GM04504 (cell line): ENCODE data around the gene ATP9B.
"Not testable (repeated sequence)": the region's sequence is repeated elsewhere in the genome, so short reads cannot be mapped to it uniquely, and the experiment has no call there.

ENCODE experiments used
- DNase-seq: peaks from one replicate; pipeline ENCODE4 v3.0.0-alpha.2; 2012; ENCODE audit warnings: low read depth

The ATP9B gene

GRCh38 chr18:79242246-79242645 lies 173.1 kb downstream of the ATP9B start:
- no peak for DNase-seq

DNA sequence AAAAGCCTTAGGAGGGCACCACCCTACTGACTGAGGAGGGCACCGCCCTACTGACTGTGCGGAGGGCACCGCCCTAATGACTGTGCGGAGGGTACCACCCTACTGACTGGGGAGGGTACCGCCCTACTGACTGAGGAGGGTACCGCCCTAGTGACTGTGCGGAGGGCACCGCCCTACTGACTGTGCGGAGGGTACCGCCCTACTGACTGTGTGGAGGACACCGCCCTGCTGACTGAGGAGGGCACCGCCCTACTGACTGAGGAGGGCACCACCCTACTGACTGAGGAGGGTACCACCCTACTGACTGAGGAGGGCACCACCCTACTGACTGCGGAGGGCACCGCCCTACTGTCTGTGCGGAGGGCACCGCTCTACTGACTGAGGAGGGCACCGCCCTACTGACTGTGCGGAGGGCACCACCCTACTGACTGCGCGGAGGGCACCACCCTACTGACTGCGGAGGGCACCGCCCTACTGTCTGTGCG lies 176.4 kb downstream of the ATP9B start:
- DNase-seq, result no peak

DNA sequence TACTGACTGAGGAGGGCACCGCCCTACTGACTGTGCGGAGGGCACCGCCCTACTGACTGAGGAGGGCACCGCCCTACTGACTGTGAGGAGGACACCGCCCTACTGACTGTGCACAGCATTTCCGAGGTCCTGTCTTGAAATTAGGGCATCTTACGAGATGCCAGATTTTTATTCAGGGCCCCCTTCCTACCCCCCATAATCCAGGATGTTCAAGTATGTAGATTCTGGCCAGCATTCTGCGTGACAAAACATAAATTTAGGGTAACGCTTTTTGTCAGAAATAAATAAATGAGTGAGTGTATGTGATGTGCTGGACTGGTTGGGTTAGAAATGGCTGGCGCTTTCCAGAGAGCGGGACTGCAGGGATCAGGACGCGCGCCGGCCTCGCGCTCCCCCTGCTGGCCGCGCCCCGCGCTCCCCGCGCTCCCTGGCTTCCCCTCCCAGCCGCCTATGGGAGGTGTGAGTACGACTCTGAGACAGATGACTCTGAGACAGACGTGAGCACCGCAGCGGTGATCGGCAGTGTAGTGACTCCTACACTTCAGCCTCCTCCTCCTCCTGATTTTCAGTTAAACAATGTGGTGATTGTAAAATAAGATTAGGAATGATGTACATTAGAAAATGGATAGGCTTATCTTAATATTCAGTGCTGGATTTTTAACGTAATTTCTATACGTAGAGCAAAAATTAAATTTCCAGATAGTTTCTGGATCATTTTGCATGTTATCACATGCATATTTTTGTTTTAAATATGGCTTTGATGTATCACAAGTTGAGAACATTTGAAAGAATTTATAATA lies 177.3 kb downstream of the ATP9B start:
- DNase-seq, result peak; percentile 28

DNA sequence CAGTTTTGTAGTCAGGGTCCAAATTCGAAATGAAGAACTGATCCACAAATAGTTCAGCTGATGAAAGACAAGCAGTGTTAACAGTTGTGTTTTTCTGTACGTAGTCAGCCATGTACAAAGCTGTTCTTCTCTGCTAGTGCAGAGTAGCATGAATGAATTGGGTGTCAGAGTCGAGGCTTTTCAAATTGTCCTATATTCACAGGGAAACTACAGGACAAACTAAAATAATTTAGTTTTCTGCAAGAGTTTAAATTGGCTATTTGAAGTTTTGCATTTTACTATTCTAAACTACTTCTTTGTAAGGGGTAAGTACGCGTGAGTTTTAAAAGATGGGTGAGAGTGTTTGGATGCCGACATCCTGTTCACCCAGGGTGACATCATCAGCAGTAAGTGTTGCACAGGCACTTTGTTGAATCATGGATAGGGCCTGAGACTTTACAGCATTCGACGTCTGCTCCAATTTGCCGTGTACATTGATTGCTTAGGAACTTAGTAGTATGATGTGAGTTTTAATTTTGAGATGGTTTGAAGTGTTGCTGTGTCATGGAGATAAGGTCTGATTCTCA lies 179.4 kb downstream of the ATP9B start:
- DNase-seq, result no peak

- DNase-seq, result no peak
Measured at GRCh38 chr18:79250301-79250981, 181.2 kb downstream of the ATP9B start.

DNA sequence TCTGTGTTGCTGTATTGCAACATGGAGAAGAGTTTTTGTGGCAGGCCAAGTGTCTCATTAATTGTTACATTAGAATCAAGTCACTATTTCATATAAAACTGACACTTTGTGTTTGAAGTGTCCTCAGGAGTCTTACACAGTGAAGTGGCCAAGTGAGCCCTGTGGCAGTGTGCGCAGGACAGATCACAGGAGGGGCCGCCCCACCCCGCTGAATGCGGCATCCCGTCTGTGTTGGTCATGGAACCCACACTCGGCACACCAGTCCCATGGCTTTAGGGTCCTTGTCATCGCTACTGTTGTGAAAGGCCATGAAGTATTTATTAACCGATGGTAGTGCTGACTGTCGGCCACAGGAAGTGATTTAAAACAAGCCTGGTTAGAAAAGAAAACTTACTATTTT lies 181.8 kb downstream of the ATP9B start:
- no peak for DNase-seq

DNA sequence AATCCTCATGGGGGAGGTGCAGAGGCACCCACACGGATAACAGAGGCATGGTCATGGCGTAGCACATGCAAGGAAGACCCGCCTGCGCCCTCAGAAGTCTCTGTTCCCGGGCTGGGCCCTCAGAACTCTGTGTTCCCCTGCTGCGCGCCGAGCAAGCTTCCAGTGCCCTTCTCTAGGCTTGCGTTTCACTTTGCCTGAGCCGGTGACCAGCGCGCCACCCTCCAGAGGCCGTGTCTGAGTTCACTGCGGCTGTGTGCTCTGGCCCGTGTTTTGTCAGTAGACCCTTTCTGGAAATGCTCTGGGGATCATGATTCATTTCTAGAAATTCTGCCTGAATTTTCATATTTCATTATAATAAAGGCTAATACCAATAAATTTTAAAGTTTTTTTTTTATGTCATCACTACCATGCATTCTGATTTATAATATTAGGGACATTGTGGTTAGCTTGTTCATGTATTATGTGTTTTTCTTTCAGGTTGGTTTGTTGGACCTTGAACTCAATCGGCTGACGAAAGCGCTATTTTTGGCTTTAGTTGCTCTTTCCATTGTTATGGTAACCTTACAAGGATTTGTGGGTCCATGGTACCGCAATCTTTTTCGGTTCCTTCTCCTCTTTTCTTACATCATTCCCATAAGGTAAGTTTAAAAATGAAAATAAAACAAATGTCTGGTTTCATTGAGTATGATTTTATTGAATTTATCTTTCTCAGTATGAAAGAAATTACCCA lies 183.9 kb downstream of the ATP9B start:
- DNase-seq, result no peak

GRCh38 chr18:79257480-79257879 lies 188.3 kb downstream of the ATP9B start:
- DNase-seq, result no peak

- no peak for DNase-seq
Measured at GRCh38 chr18:79258447-79258846, 189.3 kb downstream of the ATP9B start.

DNA sequence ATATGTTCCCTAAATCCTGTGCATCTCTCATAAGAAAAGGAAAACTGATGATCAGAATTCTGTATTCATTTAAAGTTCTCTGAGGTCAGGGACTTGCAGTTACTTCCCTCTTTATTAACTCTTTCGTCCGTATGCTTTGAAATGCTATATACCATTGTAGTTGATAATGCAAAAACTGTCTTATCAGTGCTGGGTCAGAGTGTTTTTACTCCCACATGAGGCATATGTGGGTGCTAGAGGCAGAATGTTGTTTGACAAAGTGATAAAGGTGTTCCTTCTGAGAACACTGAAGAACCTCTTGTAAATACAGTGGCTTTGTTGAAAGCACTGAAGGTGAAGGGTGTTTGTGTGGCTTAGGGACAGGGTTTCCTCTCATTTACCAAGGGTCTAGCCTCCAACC lies 190.0 kb downstream of the ATP9B start:
- no peak for DNase-seq

DNA sequence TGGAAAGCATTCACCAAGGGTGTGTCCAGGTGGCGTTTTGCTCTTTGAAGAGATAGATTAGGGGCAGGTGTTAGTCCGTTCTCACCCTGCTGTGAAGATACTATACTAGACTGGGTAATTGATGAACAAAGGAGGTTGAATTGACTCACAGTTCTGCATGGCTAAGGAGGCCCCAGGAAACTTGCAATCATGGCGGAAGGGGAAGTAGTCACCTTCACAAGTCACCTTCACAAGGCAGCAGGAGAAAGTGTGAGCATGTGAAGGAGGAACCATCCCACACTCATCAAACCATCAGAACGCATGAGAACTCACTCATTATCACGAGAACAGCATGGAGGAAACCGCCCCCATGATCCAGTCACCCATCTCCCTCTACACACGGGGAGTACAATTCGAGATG lies 190.8 kb downstream of the ATP9B start:
- no peak for DNase-seq

DNA sequence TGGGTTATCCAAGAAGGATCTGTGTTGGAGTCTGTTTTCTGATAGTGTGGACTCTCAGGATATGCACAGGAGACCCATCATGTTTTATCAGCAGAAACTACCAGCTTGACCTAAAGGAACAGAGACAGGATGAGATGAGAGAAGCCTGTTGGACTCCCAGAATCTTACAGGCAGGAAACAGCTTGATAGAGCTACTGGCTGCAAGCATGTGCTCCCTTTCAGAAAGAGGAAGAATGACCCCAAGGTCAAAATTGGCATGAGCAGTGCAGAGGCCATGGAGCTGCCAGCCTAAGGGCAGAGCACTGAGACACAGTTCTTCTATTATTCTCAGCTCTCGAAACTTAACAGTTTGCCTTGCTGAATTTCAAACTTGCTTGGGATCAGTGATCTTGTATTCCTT lies 191.3 kb downstream of the ATP9B start:
- DNase-seq, result no peak

DNA sequence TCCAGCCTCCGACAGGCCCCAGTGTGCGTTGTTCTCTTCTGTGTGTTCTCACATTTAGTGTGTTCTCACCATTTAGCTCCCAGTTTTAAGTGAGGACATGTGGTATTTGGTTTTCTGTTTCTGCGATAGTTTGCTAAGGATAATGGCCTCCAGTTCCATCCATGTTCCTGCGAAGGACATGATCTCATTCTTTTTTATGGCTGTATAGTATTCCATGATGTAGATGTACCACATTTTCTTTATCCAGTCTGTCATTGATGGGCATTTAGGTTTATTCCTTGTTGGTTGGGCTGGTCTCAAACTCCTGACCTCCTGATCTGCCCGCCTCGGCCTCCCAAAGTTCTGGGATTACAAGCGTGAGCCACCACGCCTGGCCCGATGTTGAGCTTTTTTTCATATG lies 195.9 kb downstream of the ATP9B start:
- not testable (repeated sequence) for DNase-seq

DNA sequence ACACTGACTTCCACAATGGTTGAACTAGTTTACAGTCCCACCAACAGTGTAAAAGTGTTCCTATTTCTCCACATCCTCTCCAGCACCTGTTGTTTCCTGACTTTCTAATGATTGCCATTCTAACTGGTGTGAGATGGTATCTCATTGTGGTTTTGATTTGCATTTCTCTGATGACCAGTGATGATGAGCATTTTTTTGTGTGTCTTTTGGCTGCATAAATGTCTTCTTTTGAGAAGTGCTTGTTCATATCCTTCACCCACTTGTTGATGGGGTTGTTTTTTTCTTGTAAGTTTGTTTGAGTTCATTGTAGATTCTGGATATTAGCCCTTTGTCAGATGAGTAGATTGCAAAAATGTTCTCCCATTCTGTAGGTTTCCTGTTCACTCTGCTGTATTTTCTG lies 202.6 kb downstream of the ATP9B start:
- not testable (repeated sequence) for DNase-seq

- no peak for DNase-seq
Measured at GRCh38 chr18:79272916-79273315, 203.7 kb downstream of the ATP9B start.

DNA sequence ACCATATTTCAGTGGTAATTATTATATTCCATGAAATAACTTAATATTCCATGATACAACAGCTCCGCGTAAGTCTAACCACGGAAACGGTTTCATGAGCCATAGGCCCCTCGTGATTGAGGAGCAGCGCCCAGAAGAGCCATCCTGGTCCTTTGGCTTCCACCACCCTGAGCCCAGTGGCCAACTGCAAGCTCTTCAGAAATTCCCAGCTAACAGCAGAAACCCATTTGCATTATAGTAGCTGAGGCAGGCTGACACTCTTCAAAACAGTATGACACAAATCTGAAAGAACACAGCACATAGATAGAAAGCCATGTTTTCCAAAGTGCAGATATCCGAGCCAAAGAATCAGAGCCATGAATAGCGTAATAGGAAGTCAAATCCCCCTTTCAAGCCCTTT lies 205.6 kb downstream of the ATP9B start:
- DNase-seq, result no peak

DNA sequence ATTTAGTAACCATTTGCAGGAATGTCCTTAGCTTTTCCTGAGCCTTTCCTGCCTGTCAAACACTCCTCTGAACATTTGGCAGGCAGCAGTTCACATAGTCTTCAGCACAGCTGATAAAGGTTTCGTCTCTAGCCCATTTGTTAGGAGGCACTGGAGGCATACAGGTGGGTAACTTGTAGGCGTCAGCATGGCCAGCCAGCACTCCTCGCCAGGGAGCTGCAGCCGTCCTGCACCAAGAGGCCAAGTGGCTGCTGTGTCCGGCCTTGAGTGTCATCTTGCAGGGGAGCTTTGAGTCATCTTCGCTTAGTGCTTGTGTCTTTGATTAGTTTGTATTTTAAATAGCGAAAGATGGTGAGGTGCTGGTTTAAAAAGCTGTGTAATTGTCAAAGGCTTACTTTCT lies 206.3 kb downstream of the ATP9B start:
- no peak for DNase-seq

DNA sequence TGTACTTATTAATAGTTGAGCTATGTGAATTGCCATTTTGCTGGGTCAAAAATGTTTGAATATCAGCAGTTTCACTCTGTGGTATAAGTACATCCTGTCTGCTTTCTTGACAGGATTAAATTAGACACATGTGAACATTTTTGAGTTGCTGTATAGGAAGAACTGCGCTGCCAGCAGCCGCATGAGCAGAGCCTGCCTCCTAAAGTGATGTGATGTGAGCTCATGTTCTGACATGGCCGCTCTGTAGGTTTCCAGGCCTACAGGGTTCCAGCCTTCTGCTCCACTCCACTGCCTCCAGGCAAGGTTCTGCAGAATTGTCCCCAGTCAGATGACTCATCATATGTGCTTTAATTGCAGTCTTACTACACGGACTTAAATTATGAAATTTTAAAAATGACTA lies 206.8 kb downstream of the ATP9B start:
- no peak for DNase-seq

DNA sequence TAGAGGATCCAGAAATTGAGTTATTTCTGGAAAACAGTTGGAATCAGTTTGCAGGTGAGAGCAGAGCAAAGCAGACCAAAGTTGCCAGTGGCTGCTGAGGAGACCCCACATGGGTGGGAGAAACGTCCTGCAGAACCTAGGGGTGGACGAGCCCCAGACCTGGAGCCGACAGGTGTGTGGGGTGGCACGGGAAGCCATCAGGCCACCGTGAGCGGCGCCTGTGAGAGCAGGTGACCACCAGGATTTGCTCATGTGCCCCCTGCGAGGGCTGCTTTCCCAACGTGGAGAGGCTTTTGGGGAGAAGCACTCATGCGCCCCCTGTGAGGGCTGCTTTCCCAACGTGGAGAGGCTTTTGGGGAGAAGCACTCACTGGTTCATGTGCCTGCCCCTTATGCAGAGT lies 209.7 kb downstream of the ATP9B start:
- DNase-seq, result no peak

- DNase-seq, result no peak
Measured at GRCh38 chr18:79283131-79283810, 214.1 kb downstream of the ATP9B start.

- DNase-seq, result no peak
Measured at GRCh38 chr18:79283929-79284328, 214.7 kb downstream of the ATP9B start.

- not testable (repeated sequence) for DNase-seq
Measured at GRCh38 chr18:79285191-79285590, 216.0 kb downstream of the ATP9B start.
